Lower leg skin (tissue), 3 donors: ENCODE results near the gene ORMDL1.

Experiments used
- POLR2A ChIP-seq, 2 donors: fragments of 450-650 bp; IDR thresholded peaks; one replicate each; pipeline ENCODE4 v1.6.1; 2016 to 2017; ENCODE audit warnings: antibody characterized with exemption in 2 of 2, mild to moderate bottlenecking in 1 of 2, moderate library complexity in 1 of 2
- TF ChIP-seq, protein P1 (sequence below), 3 donors: fragments of 450-650 bp; IDR thresholded peaks; one replicate each; pipeline ENCODE4 v1.5.1; 2016; ENCODE audit warnings: antibody characterized with exemption in 3 of 3, mild to moderate bottlenecking in 3 of 3, moderate library complexity in 2 of 3

DNA sequence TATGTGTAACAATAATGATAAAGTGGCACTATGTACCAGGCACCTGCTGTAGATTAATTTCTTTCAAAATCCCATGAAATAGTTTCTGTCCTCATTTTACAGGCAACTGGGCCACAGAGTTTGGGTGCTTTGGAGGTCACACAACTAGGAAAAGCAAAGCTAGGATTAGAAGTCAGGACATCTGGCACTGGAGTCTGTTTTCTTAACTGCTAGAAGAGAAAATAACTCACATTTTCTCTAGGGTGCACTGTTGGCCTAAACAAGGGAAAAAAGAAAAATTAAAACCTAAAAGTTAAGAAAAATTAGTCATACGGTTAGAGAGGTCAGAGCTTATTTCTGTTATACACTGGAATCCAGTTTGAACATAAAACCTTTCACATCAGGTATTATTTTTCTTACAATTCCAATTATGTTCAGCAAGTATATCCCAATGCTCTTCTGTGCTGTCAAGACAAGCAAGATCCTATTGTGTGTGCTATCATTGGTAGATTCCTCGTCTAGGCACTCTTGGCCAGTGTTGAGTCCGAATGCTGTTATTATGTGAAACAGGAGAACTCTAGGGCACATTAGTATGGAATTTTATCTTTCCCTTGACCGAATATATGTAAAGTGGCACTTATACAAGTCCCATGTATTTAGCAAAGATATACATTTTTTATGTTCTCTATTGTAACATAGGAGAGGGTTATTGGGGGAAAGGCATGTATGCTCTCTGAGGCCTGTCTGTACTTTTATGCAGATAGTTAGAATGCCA, 20.1 kb downstream of the ORMDL1 start:
- TF ChIP-seq, protein P1, sequence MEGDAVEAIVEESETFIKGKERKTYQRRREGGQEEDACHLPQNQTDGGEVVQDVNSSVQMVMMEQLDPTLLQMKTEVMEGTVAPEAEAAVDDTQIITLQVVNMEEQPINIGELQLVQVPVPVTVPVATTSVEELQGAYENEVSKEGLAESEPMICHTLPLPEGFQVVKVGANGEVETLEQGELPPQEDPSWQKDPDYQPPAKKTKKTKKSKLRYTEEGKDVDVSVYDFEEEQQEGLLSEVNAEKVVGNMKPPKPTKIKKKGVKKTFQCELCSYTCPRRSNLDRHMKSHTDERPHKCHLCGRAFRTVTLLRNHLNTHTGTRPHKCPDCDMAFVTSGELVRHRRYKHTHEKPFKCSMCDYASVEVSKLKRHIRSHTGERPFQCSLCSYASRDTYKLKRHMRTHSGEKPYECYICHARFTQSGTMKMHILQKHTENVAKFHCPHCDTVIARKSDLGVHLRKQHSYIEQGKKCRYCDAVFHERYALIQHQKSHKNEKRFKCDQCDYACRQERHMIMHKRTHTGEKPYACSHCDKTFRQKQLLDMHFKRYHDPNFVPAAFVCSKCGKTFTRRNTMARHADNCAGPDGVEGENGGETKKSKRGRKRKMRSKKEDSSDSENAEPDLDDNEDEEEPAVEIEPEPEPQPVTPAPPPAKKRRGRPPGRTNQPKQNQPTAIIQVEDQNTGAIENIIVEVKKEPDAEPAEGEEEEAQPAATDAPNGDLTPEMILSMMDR (IDR thresholded peaks at IDR 0.05) = no peak
- TF ChIP-seq POLR2A (IDR thresholded peaks at IDR 0.05) = no peak
